Stimulated activated CD4-positive, alpha-beta T cell treated with anti-CD3 and anti-CD28 coated beads, TNF-alpha, amount 100 ng/mL, for 48 hours (primary cell): ENCODE measurements around the gene MAP1S.

ENCODE experiments used
- DNase-seq, 3 donors: peaks; one replicate each; pipeline ENCODE4 v3.0.0-alpha.2; 2020; ENCODE audit warnings: low read depth in 3 of 3

MAP1S gene

DNA sequence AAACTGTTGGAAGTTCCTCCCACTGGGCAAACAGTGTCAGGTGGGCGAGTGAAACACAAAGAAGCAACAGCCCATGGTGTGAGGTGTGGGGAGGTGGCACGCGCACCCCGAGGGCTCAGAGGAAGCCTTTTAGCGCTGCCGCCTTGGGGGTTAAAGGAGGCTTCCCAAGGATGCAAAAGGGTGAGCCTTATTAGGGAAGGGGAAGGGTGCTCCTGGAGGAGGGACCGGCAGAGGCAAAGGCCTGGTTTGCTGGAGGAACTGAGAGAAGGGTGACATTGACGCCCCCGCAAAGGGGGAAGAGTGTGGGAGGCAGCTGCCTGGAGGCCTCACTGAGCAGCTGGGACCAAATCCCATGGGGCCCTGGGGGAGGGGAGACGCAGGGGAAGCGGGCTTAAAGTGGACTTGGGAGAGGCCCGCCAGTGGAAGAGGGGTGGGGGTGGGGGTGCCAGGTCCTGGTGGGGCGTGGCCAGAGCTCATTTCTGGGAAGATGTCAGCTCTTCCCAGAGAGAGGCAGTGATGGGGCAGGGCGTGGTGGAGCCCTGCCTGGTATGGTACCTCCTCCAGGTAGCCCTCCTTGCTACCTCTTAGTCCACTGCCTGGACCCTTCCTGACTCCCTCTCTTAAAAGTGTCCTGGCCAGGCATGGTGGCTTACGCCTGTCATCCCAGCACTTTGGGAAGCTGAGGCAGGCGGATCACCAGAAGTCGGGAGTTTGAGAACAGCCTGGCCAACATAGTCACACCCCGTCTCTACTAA, 20.0 kb downstream of the MAP1S start:
- no peak for DNase-seq

DNA sequence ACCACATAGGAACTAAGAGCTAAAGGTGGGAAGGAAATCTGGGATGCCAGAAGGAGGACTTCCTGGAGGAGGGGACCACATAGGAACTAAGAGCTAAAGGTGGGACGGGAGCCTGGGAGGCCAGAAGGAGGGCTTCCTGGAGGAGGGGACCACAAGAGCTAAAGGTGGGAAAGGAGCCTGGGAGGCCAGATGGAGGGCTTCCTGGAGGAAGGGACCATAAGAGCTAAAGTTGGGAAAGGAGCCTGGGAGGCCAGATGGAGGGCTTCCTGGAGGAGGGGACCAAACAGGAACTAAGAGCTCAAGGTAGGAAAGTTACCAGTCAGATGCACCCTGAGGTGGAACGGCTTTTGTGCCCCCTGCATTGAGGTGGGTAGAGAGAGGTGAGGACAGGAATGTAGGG, 22.2 kb downstream of the MAP1S start:
- no peak for DNase-seq

GRCh38 chr19:17743874-17744580, 24.7 kb downstream of the MAP1S start:
- DNase-seq: no peak

DNA sequence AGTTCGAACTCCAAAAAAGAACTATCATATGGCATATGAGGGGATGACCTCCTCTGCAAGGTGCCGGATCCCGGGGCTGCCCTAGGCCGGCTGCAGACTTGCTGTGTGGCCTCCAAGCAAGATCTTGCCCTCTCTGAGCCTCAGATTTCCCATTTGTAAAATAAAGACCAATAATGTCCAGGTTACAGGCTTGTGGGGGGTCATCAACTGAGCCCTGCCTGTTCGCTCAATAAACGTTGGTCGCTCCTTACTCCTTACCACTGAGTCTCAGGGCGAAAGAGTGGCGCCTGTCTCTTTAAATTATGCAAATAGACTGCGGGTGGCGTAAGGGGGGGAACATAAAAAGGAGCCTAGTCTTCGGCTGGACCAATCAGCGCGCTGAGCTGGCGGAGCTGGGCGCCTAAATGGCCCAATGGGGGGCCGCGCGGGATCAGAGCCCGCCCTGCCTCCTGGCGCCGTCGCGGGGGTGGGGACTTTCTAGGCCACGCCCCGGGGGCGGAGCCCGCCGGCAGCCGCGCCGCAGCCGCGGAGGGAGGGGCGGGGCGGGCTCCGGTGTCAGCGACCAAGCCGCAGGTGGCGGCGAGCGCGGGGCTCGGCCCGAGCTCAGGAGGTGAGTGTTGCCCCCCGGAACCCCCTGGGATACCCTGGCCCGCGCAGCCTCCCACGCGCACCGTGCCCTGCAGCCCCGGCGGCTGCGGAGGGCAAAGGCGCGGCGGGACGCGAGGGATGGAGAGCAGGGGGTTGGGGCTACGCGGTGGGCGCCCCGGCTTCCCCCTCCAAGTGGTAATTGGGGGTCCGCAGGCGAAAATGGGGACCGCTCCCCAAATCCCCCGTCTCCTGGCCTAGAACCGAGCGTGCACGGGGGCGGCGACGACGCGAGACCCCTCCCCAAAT, 28.2 kb downstream of the MAP1S start:
- peak; percentile 88 to 92 (median 91) for DNase-seq

GRCh38 chr19:17748884-17749638, 29.8 kb downstream of the MAP1S start:
- no peak for DNase-seq

GRCh38 chr19:17749912-17750317, 30.6 kb downstream of the MAP1S start:
- DNase-seq: peak in 1 of 3 donors; percentile 30

DNA sequence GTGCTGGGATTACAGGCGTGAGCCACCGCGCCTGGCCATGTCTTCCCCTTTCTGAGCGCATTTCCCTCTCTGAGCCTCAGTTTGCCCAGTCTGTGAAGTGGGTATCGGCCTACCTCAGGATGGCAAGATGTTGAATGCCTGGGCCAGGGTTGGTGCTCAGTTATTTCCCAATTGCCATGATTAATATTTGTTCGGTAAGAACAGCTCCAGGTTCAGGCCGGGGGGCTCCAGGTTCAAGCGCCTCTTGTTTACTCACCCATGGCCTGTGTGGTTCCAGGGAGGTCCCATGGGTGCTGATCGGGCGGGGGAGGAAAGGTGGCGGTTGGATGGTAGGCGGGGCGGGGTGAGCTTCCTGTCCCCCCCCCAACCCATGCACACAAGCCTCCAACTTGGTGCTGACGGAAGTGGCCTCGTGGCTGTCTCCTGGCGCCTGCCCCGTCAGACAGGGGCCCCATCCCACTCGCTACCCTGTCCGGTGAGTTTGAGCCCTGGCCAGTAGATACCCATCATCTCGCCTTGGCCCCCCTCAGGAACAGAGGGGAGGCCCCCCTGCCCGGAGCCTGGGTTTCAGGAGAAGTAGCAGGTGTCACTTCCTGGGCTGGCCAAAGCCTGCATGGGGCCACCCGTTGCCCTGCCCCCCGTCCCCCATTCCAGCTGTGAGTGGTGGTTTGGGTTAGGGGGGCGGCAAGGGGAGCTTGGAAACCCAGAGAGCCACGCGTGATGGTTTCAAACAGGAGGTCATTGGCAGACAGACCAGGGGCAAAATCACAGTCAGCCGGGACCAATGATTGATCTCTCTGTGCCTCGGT, 32.0 kb downstream of the MAP1S start, which contains the start of gene FCHO1:
FCHO1 (plus strand) TSS at position 375 of the 809 bp plus-strand sequence. CDS start 3,688 bp downstream, outside the sequence.
- peak; percentile 64 to 86 (median 75) for DNase-seq

- no peak for DNase-seq
These were observed 32.6 kb downstream of the MAP1S start for GRCh38 chr19:17751912-17752273.

DNA sequence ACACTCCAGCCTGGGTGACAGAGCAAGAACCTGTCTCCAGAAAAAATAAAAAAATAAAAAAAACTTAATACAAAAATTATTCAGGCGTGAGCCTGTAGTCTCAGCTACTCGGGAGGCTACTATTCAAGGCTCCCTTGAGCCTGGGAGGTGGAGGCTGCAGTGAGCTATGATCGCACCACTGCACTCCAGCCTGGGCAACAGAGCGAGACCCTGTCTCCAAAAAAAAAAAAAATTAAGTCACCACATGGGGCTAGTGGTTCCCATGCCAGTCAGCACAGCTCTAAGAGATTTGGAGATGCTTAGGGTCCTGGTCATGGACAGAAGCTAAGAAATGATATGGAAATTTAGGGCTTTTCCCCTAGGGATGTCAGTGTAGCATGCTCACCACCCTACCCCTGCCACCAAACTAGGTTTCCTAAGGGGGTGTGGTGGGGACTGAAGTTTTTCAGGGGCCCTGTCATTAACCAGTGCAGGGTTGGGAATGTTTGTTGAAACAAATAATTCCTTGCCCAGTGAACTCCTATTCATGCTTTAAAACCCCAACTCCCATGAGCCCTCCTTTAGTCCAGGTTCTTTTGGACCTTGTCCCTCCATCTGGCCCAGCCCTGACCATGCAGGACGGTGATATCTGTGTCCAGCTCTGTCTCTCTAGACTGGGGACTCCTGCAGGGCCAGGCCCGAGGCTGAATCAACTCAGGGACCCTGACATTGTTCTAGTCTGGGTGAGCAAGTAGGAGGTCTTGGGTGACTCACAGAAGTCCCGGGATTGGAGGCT, 33.8 kb downstream of the MAP1S start:
- DNase-seq: no peak

- no peak for DNase-seq
These were observed 34.7 kb downstream of the MAP1S start for GRCh38 chr19:17753976-17754375.

- DNase-seq: no peak
These were observed 35.6 kb downstream of the MAP1S start for GRCh38 chr19:17754634-17755442.

GRCh38 chr19:17755443-17755890, 36.2 kb downstream of the MAP1S start:
- DNase-seq: no peak

DNA sequence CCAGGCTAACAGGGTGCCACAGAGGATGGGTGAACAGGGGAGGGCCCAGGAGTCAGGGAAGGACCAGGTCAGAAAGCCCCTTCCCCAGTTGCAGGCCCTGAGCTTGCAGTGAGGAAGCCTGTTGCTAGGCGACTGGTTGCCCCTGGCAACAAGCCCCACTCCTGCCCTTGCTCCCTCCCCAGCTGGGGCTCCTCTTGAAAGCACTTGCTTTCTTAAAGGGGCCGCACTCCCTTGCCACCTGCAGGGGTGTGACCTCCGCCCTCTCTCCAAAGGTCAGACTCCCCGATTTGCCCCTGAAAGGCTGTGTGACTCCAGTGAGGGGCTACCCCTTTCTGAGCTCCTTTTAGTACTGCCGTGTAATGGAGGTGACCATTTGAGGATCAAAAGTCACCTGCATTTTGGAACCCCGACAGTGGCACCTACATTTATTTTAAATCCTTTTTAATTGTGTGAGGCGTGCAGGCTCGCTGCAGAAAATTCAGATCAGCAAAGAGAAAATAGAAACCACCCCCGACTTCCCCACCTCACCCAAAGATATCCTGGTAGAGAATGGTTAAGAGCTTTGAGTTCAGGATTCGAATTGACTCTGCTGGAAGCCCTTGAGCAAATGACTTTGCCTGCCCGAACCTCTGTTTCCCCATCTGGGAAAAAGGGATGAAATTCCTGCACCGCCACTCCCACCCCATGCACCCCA, 36.8 kb downstream of the MAP1S start:
- no peak for DNase-seq

DNA sequence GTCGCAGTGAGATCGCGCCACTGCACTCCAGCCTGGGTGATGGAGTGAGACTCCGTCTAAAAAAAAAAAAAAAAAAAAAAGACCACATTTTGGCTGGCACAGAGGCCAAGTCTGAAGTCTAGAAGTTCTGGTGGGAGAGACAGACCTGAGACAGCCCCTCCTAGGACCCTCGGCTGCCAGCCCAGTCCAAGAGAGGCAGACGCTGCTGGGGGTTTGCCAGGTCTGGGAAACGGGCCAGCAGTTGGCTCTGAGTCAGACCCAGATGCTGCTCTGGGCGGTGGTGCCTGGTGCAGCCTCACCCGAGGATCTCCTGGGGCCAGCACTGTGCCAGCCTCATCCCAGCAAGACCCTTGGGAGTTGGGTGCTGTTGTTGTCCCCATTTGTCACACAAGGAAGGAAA, 37.8 kb downstream of the MAP1S start:
- no peak for DNase-seq

GRCh38 chr19:17758515-17758914, 39.2 kb downstream of the MAP1S start:
- DNase-seq: no peak

- no peak for DNase-seq
These were observed 41.9 kb downstream of the MAP1S start for GRCh38 chr19:17761148-17761547.

DNA sequence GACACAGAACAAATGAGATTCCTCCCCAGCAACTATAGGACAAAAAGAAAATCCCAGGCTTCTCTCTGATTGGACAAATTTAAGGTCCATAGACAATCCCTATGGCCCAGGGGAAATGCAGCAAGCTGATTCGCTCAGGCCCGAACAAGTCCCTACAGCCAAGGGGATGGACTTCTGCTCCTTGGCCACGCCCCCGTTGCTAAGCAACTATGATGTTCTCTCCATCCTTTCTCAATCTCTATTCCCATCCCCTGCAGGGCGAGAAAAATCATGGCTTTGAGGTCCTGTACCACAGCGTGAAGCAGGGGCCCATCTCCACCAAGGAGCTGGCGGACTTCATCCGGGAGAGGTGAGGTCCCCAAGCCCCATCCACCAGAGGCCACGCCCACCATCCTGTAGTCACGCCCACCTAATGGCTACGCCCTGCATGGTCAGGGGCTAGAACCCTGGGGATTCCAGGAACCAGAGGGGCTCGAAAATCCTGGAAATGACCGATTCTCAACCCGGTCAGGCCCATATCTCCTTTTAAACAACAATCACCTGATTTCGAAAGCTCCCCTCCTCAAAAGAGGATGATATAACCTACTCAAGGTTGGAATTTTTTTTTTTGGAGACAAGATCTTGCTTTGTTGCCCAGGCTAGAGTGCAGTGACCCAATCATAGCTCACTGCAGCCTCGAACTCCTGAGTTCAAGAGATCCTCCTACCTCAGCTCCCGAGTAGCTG, 43.4 kb downstream of the MAP1S start:
- no peak for DNase-seq

GRCh38 chr19:17764348-17764747, 45.1 kb downstream of the MAP1S start:
- DNase-seq: no peak
